HG02852 (cell line): ENCODE results near the gene MNX1.

ENCODE experiments used
- ATAC-seq: cut with Tn5 transposase; IDR thresholded peaks from one replicate; pipeline ENCODE4 v1.9.1; 2021; ENCODE audit warnings: mild to moderate bottlenecking, moderate library complexity; ENCODE audit not compliant: unreplicated experiment

Gene MNX1

DNA sequence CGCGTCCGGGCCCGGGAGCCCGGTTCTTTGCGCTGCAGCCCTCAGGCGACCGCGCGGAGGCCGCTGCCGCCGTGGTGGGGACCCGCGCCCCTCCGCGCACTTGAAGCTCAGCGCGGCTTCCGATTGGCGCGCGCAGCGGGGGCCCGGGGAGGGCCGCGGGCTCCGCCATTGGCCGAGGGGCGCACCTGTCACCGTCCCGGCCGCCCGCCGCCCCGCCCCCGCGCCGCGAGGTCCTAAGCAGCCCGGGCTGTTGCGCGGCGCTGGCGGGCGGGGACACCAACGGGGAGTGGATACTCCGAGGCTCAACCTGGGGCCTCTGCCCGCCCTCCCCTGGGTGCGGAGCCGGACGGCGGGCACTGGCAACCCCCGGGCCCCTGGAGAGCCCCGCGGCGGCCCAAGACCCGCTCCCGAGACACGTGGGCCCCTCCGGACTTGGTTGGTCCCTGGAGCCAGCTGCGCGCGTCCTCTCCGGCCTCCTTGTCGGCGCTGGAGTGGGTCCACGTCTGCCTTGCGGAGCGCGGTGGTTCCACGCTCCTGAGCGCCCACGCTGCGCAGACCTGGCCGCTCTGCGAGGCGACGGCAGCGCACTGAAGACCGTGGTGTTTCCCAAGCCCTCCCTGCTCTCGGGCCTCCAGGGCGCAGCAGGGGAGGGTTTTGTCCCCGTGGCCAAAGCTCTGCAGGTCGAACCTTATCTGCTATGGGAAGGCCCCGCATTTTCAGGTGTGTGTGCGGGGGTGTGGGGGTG is at the start of gene MNX1:
TSS of gene MNX1 (minus strand) at position 76 of the 745 bp plus-strand sequence. CDS start 313 bp downstream, outside the sequence.
- peak; percentile 83 for ATAC-seq

DNA sequence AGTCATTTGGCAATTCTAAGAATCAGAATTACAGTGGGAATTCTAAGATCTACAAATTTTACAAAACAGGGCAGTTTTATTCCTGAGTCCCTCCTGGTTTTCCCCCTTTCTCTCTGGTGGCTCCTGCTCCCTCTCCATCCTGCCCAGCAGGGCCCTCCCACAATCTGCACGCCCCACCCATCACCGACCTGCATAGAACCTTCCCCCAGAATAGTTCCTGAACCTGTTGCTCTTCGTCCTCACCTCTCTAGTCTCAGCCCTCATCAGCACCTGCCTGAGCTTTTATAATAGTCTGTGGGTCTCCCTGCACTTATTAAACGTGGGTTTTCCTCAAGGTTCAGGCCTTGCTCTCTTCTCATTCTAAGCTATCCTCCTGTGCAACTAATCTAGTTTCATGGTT is 49.1 kb upstream of the MNX1 start:
- ATAC-seq: no peak

DNA sequence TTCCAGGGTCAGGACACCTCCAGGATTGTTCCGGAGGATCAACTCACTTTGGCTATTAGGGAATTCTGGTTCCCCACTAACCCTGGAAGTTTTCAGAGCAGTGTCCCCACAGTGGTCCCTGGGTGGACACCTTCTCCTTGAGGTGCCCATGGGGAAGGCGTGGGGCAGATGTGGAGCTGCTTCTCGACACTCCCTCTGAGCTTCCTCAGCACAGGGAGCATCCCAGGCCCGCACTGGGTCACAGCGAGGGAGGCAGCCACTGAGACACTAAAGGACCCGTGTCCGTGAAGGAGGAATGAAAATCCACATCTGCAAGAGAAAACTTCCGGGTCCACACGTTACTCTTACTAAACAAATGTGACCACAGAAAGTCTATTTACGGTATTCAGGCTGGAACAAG is 48.2 kb upstream of the MNX1 start:
- no peak for ATAC-seq

DNA sequence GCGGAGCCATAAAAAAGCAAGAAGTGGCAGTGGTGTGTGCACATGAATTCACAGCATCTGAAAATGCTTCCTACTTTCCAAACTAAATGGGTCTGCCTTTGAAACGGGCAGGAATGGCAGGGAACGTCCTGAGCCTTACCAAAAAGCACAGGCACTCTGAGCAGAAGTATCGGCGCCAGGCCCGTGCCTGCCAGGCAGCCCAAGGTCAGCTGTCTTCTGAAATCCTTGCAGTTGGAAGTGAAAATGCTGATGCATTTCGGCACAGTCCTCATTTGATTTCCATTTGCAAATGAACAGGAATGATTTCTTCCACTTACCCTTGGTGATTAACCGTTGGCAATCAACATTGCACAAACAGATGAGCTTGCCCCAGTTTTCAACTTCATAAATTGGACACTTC is 47.6 kb upstream of the MNX1 start:
- no peak for ATAC-seq

DNA sequence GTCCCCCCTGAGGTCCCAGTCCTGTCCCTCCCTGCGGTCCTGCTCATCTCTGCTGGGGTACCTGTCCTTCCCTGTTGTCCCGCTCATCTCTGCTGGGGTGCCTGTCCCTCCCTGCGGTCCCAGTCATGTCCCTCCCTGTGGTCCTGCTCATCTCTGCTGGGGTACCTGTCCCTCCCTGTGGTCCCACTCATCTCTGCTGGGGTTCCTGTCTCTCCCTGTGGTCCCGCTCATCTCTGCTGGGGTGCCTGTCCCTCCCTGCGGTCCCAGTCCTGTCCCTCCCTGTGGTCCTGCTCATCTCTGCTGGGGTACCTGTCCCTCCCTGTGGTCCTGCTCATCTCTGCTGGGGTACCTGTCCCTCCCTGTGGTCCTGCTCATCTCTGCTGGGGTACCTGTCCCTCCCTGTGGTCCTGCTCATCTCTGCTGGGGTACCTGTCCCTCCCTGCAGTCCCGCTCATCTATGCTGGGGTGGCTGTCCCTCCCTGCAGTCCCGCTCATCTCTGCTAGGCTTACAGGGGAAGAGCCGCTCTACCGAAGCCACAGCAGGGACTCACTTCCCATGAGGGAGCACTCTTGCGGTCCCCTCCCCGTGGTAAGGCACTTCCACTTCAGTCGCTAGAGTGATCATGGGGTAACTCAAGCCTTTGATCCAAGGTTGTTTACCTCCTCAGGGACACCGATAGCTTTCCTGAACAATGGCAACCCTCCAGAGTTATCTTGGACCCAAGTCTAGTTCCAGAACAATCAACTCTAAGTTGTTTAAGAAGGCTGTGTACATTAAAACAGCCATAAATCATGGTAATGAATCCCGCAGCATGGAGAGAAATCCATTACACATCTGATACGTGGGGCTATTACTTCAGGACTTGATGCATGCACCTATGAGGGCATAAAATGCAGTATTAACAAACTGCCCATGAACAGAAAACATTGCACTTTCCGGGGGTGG is 46.8 kb upstream of the MNX1 start:
- ATAC-seq: no peak

DNA sequence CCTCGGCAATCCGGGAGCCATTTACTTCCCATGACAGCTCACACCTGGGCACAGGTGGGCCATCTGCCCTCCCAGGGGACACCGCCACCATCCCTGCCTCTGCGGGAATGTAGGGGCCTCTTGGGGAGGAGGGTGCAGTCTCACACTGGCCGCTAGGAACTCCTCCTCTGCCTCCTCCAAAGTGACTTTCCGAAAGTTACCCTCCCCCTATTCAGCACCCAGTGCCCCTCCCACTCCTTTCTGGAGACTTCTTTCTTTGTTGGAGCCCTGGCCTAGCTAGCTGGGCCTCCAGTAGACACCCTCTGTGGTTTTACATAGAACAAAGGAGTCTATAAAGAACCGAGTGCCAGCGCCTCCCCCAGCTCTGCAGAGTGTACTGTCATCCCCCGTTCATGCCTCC is 45.8 kb upstream of the MNX1 start:
- ATAC-seq: no peak

DNA sequence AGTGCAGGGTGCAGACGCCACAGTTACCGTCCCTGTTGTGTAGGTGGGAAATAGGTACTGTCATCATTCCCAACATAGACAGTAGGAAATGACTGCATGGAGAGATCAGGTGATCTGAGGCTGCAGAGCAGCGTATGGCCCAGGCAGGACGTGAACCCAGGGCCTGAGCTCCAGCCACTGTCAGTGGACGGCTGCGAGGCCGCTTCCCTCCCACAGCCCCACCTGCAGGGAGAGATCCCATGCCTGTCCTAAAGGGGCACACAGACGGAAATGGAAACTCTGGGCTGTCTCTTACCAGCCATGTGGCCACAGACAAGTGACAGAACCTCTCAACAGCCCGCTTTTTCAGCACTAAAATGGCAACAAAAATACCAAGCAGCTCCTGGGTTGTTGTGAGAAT is 44.5 kb upstream of the MNX1 start:
- ATAC-seq: no peak

DNA sequence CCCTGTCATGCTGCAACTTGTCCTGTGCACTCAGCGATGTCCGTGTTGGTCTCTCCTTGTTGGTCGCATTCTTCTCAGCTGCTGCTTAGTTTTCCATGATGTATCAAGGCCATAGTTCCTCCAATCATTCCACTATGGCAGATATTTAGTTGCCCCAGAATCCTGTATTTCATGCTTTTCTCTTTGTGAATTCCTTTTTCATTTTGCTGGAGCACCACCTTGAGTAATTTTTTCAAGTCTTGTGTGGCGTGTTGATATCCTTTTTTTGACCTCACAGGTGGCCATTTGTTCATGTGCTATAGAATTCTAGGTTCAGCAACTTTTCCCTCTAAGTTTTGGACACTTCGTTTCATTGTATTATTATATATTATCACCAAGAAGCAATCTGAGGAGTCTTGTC is 42.7 kb upstream of the MNX1 start:
- no peak for ATAC-seq

DNA sequence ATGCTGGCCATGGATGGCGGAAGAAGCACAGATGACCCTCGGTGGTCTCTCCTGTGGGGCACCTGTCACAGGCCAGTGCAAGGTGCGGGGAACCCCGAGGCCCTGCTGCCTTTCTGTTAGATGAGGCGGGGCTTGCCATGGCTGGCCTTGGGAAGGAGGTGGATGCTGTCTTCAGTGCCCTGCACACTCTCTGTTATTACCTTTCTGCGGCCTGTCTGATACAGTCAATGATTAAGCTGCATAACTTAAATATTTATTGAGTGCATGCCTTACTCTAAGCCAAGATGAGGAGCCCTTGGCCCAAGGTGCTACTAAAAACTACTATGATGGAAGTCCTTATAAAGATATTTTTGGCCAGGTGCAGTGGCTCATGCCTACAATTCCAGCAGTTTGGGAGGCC is 36.7 kb upstream of the MNX1 start:
- no peak for ATAC-seq

DNA sequence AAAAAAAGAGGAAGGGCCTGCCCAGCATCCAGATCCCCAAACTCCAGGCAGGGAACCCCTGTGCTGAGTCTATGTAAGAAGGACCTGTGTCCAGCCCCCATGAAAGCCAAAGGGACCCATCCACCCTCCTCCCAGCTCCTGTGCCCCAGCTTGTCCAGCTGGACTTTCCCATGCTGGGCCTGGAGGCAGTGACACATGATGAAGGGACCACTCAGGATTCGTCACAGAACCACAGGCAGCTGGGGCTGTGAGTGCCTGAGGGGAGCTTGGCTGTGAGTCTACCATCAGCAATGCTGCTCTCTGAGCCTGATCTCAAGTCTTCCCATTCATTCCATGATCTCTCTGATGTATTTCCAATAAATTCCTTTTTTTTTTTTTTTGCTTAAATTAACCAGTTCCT is 36.2 kb upstream of the MNX1 start:
- ATAC-seq: no peak

DNA sequence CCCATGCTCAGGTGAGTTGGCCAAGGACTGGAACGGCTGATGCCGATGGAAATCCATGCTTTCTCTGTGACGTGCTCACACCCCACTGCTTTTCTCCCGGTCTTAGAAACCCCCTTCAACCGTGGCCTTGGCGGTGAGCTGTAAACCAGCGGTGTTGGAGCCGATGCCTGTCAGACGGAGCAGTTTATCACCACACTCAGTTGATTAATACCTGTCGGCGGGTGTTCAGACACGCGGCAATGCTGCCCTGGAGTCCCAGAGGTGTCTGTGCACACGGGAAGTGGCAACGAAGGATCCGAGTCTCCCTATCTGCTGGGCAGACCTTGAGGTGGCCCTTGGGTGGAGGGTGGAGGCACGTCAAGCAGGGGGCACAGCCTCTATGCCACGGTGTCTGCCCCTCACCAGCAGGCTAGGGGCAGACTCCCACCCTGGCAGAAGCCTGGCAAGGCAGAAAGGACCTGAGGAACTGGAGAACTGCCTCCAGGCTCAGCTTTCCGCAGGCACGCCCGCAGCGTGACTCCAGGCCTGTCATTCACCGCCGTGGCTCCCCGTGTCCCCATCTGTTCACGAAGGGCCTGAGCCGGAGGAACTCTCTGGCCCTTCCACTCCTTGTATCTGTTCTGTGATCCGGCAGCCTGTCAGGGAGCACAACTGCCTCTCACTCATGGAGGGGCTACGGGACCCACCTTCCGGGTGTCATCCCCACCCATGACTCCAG is 34.6 kb upstream of the MNX1 start:
- ATAC-seq: no peak

DNA sequence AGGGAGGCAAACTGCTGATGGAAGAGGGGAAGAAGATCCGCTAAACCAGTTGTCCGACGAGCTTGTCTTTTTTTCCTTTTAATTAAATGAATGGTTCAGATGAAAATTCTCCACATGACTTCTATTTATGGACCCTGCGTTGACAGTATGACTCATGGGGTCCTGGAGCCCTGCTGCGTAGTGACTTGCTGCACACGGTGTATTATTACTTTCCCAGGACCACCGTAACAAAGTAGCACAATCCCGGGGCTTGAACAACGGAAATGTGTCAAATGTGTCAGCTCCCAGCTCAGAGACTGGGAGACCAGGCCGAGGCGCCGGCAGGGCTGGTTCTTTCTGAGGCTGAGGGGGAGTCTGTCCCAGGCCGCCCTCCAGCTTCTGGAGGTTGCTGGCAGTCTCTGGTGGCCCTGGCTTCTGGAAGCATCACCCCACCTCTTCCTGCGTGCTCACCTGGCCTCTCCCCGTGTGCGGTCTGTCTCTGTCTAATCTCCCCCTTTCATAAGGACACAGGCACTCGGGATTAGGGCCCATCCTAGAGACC is 33.8 kb upstream of the MNX1 start:
- no peak for ATAC-seq

DNA sequence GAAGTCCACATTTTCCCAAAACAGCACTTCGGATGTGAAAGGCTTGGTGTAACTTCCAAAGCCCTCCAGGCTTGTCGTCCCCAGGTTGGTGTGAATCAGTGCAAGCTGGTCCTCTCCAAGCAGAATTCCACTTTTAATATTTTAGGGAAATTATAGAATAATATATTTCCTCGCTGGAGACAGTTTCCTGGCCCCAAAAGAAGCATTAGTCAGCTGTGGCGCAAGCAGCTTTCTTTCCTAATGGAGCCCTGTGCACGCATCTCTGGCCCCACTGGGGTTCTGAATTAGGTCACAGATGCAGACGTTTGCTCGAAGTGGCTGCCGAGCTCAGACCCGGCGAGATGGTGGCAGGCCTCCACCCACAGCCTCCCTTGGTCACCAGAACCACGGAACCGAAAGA is 33.3 kb upstream of the MNX1 start:
- no peak for ATAC-seq

DNA sequence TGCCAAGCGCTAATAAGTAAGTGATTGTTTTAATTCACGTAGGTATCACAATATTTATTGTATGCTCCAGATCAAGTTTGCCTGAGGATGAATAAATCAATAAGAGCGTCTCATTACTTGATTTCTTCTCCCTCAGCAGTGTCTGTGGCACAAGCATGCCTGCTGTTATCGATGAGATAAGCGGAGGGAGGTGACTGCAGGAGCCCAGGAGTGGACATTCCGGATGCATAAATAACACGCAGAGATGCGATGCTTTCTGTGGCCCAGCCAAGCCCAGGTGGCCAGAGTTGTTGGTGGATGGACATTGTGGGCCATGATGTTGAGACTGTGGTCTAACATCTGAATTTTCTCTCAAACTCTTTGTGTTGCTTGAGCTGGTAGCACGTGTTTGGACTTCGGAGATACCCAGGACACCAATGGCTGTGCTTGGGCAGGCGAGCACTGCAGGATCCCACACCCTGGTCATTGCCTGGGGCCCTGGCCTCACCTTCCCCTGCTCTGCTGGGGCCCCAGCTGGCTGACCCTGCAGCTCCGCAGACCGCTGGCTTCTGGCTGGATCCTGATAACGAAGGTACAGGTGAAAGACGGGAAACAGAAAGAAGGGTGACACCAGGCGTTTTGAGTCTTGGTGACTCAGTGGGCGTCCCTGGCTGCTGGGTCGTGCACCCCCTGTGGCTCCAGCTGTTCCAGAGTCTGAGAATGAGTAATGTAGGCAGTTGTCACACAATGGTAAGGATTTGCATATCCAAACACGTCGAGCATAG is 31.2 kb upstream of the MNX1 start:
- ATAC-seq: no peak

DNA sequence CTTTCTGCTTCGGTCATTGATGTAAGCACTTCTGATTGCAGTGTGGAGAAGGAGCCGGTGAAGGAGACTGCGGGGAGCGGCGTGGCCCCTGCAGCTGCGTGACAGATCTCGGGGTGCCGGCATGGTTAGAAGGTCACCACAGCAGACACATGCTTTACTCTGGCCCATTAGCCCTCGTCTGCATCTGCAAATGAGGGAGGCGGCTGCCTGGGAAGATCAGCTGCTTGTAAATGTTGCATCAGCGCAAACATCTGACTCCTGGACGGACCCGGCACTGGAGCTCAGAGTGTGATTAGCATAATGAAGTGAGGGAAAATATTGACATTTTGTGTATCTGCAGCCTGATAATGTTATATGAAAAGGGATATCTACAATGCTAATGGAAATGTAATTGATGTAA is 30.5 kb upstream of the MNX1 start:
- no peak for ATAC-seq

DNA sequence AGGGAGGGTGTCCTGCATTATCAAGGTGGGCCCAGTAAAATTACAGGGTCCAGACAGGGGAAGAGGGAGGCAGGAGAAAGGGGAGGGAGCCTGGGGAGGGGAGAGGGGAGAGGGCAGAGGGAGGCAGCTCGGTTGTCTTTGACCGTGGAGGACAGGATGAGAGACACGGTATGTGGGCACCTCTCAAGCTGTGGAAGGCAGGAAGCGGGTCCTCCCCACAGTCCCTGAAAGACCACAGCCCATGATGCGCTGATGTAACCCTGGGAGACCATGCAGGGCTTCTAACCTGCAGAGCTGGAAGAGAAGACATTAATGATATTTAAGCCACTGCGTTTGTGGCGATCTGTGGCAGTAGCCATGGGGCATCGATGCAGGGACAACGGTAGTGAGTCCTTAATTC is 27.2 kb upstream of the MNX1 start:
- no peak for ATAC-seq

DNA sequence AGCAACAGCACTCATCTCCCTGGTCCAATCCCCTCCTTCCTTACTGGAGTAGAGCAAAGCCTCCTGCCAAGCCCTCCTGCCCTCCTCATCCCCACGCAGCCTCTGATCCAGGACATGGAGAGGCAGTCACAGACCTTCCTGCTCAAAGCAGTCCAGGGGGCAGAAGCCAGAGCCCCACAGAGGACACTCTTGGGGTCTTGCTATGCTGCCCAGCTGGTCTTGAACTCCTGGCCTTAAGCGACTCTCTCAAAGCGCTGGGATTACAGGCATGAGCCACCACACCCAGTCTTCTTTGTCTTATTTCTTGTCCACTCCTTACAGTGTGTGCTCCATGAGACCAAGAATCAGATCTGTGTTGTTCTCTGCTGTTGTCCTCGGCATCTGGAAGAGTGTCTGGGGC is 26.6 kb upstream of the MNX1 start:
- ATAC-seq: no peak

DNA sequence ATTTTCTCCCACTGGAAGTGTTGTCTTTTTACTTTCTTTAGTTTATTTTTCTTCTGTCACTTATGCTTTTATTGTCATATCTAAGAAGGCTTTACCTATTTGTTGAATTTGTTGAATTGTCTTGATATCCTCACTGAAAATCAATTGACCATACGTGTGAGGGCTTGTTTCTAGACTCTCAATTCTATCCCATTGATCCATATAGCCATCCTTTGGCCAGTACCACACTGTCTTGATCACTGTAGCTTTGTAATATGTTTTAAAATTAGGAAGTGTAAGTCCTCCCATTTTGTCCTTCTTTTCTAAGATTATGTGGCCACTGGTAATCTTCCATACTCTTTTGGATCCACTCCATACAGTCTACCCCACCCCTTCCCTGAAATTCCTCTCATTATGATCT is 25.5 kb upstream of the MNX1 start:
- ATAC-seq: no peak

DNA sequence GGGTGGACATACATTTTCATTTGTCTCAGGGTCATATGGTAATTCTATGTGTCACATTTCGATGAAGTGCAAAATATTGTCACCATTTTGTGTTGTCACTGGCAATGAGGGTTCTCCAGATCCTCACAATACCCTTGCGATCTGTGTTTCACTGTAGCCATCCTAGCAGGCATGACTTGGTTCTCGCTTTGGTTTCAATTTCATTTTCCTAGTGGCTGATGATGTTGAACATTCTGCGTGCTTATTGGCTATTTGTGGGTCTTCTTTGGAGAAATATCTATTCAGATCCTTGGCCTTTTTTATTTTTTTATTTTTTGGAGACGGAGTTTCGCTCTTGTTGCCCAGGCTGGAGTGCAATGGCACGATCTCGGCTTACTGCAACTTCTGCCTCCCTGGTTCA is 24.8 kb upstream of the MNX1 start:
- no peak for ATAC-seq
